SK-N-SH (cell line): ENCODE measurements around the gene ATP1A2.

Experiments
- EP300 ChIP-seq, 2 experiments: IDR thresholded peaks; 2 replicates each; pipeline versions ENCODE4 v1.4.0 to v1.6.1; 2012; ENCODE audit warnings: borderline replicate concordance in 1 of 2, low read depth in 1 of 2, low read length in 1 of 2
- JUND ChIP-seq: IDR thresholded peaks from 2 replicates; pipeline ENCODE4 v1.4.0; 2012
- NFIC ChIP-seq: IDR thresholded peaks from 2 replicates; pipeline ENCODE4 v1.4.0; 2012; ENCODE audit warnings: borderline replicate concordance
- POLR2AphosphoS5 ChIP-seq: IDR thresholded peaks from 2 replicates; pipeline ENCODE4 v1.6.1; 2012; ENCODE audit warnings: low read depth, low read length
- RAD21 ChIP-seq: IDR thresholded peaks from 2 replicates; pipeline ENCODE4 v1.6.1; 2012; ENCODE audit warnings: mild to moderate bottlenecking, low read length
- RFX5 ChIP-seq: IDR thresholded peaks from 2 replicates; pipeline ENCODE4 v1.6.1; 2012; ENCODE audit warnings: mild to moderate bottlenecking, improper control_type of control experiment, low read length
- SMC3 ChIP-seq: IDR thresholded peaks from 2 replicates; pipeline ENCODE4 v1.6.1; 2012; ENCODE audit warnings: low read depth, low read length, improper control_type of control experiment
- TAF1 ChIP-seq: IDR thresholded peaks from 2 replicates; pipeline ENCODE4 v1.6.1; 2012; ENCODE audit warnings: low read depth, mild to moderate bottlenecking, low read length, moderate library complexity, borderline replicate concordance
- TF ChIP-seq, protein P1 (sequence below): fragments of 200-600 bp; sonication (generic); IDR thresholded peaks from 2 replicates; pipeline ENCODE4 v1.6.1; 2017; ENCODE audit warnings: antibody characterized with exemption, mild to moderate bottlenecking, moderate library complexity
- TF ChIP-seq, protein P2 (sequence below): IDR thresholded peaks from 2 replicates; pipeline ENCODE4 v1.6.1; 2012; ENCODE audit warnings: mild to moderate bottlenecking, low read depth, low read length, moderate library complexity
- TF ChIP-seq, protein P3 (sequence below): IDR thresholded peaks from 2 replicates; pipeline ENCODE4 v1.4.0; 2012; ENCODE audit warnings: low read depth
- TF ChIP-seq, protein P4 (sequence below): fragments of 150-350 bp; IDR thresholded peaks from 2 replicates; pipeline ENCODE4 v1.6.1; 2017; ENCODE audit warnings: antibody characterized with exemption, low read length, low read depth, borderline replicate concordance
- TF ChIP-seq, protein P5 (sequence below): IDR thresholded peaks from 2 replicates; pipeline ENCODE4 v1.4.0; 2012; ENCODE audit warnings: low read depth, borderline replicate concordance

DNA sequence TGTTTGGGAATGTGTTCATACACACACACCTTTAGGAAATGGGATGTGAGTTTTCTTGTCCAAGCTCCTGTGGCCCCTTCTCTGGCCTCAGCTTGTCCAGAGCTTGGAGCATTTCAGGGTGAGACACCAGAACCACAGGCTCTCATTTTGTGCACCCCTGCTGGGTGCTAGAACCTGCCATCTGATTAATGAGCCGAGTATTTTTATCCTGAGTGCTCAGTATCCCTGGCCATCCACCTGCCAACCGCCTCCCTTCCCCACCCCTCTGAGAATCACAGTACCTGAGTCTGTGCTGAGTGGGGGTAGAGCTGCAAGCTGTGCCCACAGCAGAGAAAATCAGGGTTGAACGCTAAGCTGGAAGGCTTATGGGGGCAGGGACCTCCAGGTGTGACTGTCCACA, 76.2 kb downstream of the ATP1A2 start:
- TF ChIP-seq, protein P1, sequence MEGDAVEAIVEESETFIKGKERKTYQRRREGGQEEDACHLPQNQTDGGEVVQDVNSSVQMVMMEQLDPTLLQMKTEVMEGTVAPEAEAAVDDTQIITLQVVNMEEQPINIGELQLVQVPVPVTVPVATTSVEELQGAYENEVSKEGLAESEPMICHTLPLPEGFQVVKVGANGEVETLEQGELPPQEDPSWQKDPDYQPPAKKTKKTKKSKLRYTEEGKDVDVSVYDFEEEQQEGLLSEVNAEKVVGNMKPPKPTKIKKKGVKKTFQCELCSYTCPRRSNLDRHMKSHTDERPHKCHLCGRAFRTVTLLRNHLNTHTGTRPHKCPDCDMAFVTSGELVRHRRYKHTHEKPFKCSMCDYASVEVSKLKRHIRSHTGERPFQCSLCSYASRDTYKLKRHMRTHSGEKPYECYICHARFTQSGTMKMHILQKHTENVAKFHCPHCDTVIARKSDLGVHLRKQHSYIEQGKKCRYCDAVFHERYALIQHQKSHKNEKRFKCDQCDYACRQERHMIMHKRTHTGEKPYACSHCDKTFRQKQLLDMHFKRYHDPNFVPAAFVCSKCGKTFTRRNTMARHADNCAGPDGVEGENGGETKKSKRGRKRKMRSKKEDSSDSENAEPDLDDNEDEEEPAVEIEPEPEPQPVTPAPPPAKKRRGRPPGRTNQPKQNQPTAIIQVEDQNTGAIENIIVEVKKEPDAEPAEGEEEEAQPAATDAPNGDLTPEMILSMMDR = no peak
- TF ChIP-seq, protein P2, sequence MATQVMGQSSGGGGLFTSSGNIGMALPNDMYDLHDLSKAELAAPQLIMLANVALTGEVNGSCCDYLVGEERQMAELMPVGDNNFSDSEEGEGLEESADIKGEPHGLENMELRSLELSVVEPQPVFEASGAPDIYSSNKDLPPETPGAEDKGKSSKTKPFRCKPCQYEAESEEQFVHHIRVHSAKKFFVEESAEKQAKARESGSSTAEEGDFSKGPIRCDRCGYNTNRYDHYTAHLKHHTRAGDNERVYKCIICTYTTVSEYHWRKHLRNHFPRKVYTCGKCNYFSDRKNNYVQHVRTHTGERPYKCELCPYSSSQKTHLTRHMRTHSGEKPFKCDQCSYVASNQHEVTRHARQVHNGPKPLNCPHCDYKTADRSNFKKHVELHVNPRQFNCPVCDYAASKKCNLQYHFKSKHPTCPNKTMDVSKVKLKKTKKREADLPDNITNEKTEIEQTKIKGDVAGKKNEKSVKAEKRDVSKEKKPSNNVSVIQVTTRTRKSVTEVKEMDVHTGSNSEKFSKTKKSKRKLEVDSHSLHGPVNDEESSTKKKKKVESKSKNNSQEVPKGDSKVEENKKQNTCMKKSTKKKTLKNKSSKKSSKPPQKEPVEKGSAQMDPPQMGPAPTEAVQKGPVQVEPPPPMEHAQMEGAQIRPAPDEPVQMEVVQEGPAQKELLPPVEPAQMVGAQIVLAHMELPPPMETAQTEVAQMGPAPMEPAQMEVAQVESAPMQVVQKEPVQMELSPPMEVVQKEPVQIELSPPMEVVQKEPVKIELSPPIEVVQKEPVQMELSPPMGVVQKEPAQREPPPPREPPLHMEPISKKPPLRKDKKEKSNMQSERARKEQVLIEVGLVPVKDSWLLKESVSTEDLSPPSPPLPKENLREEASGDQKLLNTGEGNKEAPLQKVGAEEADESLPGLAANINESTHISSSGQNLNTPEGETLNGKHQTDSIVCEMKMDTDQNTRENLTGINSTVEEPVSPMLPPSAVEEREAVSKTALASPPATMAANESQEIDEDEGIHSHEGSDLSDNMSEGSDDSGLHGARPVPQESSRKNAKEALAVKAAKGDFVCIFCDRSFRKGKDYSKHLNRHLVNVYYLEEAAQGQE = no peak
- TF ChIP-seq EP300 (IDR thresholded peaks at IDR 0.05; ENCODE audit: borderline replicate concordance in 1 of 2, low read depth in 1 of 2, low read length in 1 of 2) = no peak
- TF ChIP-seq, protein P3, sequence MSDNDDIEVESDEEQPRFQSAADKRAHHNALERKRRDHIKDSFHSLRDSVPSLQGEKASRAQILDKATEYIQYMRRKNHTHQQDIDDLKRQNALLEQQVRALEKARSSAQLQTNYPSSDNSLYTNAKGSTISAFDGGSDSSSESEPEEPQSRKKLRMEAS = no peak
- no peak for TF ChIP-seq NFIC
- no peak for TF ChIP-seq POLR2AphosphoS5
- TF ChIP-seq, protein P4, sequence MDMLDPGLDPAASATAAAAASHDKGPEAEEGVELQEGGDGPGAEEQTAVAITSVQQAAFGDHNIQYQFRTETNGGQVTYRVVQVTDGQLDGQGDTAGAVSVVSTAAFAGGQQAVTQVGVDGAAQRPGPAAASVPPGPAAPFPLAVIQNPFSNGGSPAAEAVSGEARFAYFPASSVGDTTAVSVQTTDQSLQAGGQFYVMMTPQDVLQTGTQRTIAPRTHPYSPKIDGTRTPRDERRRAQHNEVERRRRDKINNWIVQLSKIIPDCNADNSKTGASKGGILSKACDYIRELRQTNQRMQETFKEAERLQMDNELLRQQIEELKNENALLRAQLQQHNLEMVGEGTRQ = no peak
- TF ChIP-seq, protein P5, sequence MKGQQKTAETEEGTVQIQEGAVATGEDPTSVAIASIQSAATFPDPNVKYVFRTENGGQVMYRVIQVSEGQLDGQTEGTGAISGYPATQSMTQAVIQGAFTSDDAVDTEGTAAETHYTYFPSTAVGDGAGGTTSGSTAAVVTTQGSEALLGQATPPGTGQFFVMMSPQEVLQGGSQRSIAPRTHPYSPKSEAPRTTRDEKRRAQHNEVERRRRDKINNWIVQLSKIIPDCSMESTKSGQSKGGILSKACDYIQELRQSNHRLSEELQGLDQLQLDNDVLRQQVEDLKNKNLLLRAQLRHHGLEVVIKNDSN = no peak
- TF ChIP-seq TAF1 = no peak
- no peak for TF ChIP-seq JUND
- TF ChIP-seq SMC3 = no peak
- TF ChIP-seq RFX5 = no peak
- no peak for TF ChIP-seq RAD21
